ENCODE results near the gene LIPA. TPM values are rescaled to one million over a fixed set of nuclear protein-coding genes. Genes with fewer than 3 reads are reported as not detected.

LIPA gene
- total and polyA plus RNA-seq, 11 donors: 4.8 to 127 (median 18.8) TPM

- Histone ChIP-seq H3K27ac (no peak overlapping the region), H3K4me1 (peaks cover 0 to 6% (median 0%) of the 10 kb centered on the region in 12 donors), H3K36me3 (no peaks in the 10 kb centered on the region), H3K9me3 (peaks cover 0 to 12% (median 4%) of the 10 kb centered on the region in 12 donors), H3K27me3 (no peaks in the 10 kb centered on the region), H3K4me3 (no peak overlapping the region)
- ATAC-seq: no peak
- intact Hi-C loops (cut with DNase I): no loop called here
- TF ChIP-seq POLR2A (IDR thresholded peaks at IDR 0.05): no peak
- TF ChIP-seq CTCF (IDR thresholded peaks at IDR 0.05): no peak
- no peak for DNase-seq
Measured at GRCh38 chr10:89183571-89183970, 68.0 kb downstream of the LIPA start.

GRCh38 chr10:89182894-89183293, 68.7 kb downstream of the LIPA start:
- intact Hi-C loops (cut with DNase I): no loop called here
- Histone ChIP-seq H3K27ac (no peak overlapping the region), H3K9me3 (peaks cover 0 to 12% (median 4%) of the 10 kb centered on the region in 12 donors), H3K4me1 (peaks cover 0 to 6% (median 0%) of the 10 kb centered on the region in 12 donors), H3K27me3 (no peaks in the 10 kb centered on the region), H3K4me3 (no peak overlapping the region), H3K36me3 (no peaks in the 10 kb centered on the region)
- 87 to 96% (median 89%) methylated on average over 2 of the region's 2 CpGs for WGBS, 4 donors
- DNase-seq (no peak), ATAC-seq (no peak)
- TF ChIP-seq CTCF (IDR thresholded peaks at IDR 0.05) (no peak), POLR2A (IDR thresholded peaks at IDR 0.05) (no peak)

- no peak for ATAC-seq
- no peak overlapping the region for H3K27ac ChIP-seq
- peaks cover 0 to 4% (median 0%) of the 10 kb centered on the region in 9 donors for H3K27me3 ChIP-seq
- no peak overlapping the region for H3K4me3 ChIP-seq
- H3K36me3 ChIP-seq: no peaks in the 10 kb centered on the region
- TF ChIP-seq POLR2A (IDR thresholded peaks at IDR 0.05) (no peak), CTCF (IDR thresholded peaks at IDR 0.05) (no peak)
- intact Hi-C loops (cut with DNase I): no loop called here
- no peak for DNase-seq
- peaks cover 0 to 5% (median 0%) of the 10 kb centered on the region in 12 donors for H3K4me1 ChIP-seq
- H3K9me3 ChIP-seq: peaks cover 0 to 8% (median 3%) of the 10 kb centered on the region in 12 donors
Measured at GRCh38 chr10:89175816-89176215, 75.8 kb downstream of the LIPA start.

GRCh38 chr10:89173075-89173474, 78.5 kb downstream of the LIPA start:
- TF ChIP-seq POLR2A (IDR thresholded peaks at IDR 0.05): no peak
- no peak for TF ChIP-seq CTCF (IDR thresholded peaks at IDR 0.05)
- DNase-seq: no peak
- Histone ChIP-seq H3K27me3 (peaks cover 0 to 4% (median 0%) of the 10 kb centered on the region in 9 donors), H3K9me3 (no peaks in the 10 kb centered on the region), H3K4me3 (no peak overlapping the region), H3K36me3 (no peaks in the 10 kb centered on the region), H3K4me1 (peaks cover 0 to 5% (median 0%) of the 10 kb centered on the region in 12 donors), H3K27ac (no peak overlapping the region)
- no peak for ATAC-seq
- intact Hi-C loops (cut with DNase I): no loop called here
